H9 (cell line): ENCODE measurements around the gene CRY2. TPM values are rescaled to one million over a fixed set of nuclear protein-coding genes. Genes with fewer than 3 reads are reported as not detected.

ENCODE experiments used
- DNase-seq: peaks from one replicate; pipeline ENCODE4 v3.0.0-alpha.2; 2017
- H2AFZ ChIP-seq: one replicate; pipeline ENCODE4 v1.6.1; 2013; ENCODE audit warnings: mild to moderate bottlenecking, low read length, control low read depth, moderate library complexity
- H2AK5ac ChIP-seq: 2 replicates; pipeline ENCODE4 v1.6.1; 2013; ENCODE audit warnings: low read length, control low read depth, mixed read lengths; ENCODE audit not compliant: insufficient read length
- H2BK120ac ChIP-seq: one replicate; pipeline ENCODE4 v1.6.1; 2013; ENCODE audit warnings: low read depth, mild to moderate bottlenecking, low read length, control low read depth, inconsistent platforms; ENCODE audit not compliant: poor library complexity, severe bottlenecking
- H2BK12ac ChIP-seq: 2 replicates; pipeline ENCODE4 v1.6.1; 2013; ENCODE audit warnings: low read length, control low read depth, mixed read lengths, low read depth; ENCODE audit not compliant: insufficient read length
- H2BK15ac ChIP-seq: 2 replicates; pipeline ENCODE4 v1.6.1; 2013; ENCODE audit warnings: low read depth, low read length, control low read depth
- H2BK20ac ChIP-seq: one replicate; pipeline ENCODE4 v1.6.1; 2013; ENCODE audit warnings: low read depth, mild to moderate bottlenecking, low read length, control low read depth, inconsistent platforms; ENCODE audit not compliant: poor library complexity, severe bottlenecking
- H2BK5ac ChIP-seq: 2 replicates; pipeline ENCODE4 v1.6.1; 2013; ENCODE audit warnings: low read length, control low read depth, mixed read lengths; ENCODE audit not compliant: insufficient read length
- H3K14ac ChIP-seq: 2 replicates; pipeline ENCODE4 v1.6.1; 2013; ENCODE audit warnings: low read length, control low read depth; ENCODE audit not compliant: insufficient read depth
- H3K18ac ChIP-seq: 2 replicates; pipeline ENCODE4 v1.6.1; 2013; ENCODE audit warnings: low read depth, mild to moderate bottlenecking, mixed read lengths, low read length, control low read depth; ENCODE audit not compliant: insufficient read length
- H3K23ac ChIP-seq: 2 replicates; pipeline ENCODE4 v1.6.1; 2013; ENCODE audit warnings: low read length, control low read depth, mixed read lengths, low read depth; ENCODE audit not compliant: insufficient read length
- H3K23me2 ChIP-seq: 2 replicates; pipeline ENCODE4 v1.6.1; 2013; ENCODE audit warnings: low read depth, mild to moderate bottlenecking, mixed read lengths, low read length, control low read depth; ENCODE audit not compliant: insufficient read length, poor library complexity, severe bottlenecking
- H3K27ac ChIP-seq: 2 replicates; pipeline ENCODE4 v1.5.1; 2013; ENCODE audit warnings: low read length, control low read depth, mixed read lengths, low read depth; ENCODE audit not compliant: insufficient read length
- H3K27me3 ChIP-seq: 2 replicates; pipeline ENCODE4 v1.6.1; 2013; ENCODE audit warnings: low read length, control low read depth, inconsistent platforms; ENCODE audit not compliant: insufficient read depth
- H3K4ac ChIP-seq: 2 replicates; pipeline ENCODE4 v1.6.1; 2013; ENCODE audit warnings: low read depth, mild to moderate bottlenecking, control low read depth, inconsistent platforms, low read length, moderate library complexity
- H3K4me1 ChIP-seq: 2 replicates; pipeline ENCODE4 v1.6.1; 2013; ENCODE audit warnings: low read length, control low read depth, inconsistent platforms; ENCODE audit not compliant: insufficient read depth
- H3K4me2 ChIP-seq: 2 replicates; pipeline ENCODE4 v1.6.1; 2013; ENCODE audit warnings: low read length, control low read depth, mixed read lengths; ENCODE audit not compliant: insufficient read length, insufficient read depth
- H3K56ac ChIP-seq: 2 replicates; pipeline ENCODE4 v1.6.1; 2013; ENCODE audit warnings: low read depth, mild to moderate bottlenecking, mixed read lengths, low read length, control low read depth; ENCODE audit not compliant: insufficient read length
- H3K79me1 ChIP-seq: 2 replicates; pipeline ENCODE4 v1.6.1; 2013; ENCODE audit warnings: low read depth, mild to moderate bottlenecking, moderate library complexity, low read length, control low read depth, inconsistent platforms; ENCODE audit not compliant: insufficient read depth, poor library complexity, severe bottlenecking
- H3K79me2 ChIP-seq: 2 replicates; pipeline ENCODE4 v1.6.1; 2013; ENCODE audit warnings: low read length, control low read depth, inconsistent platforms; ENCODE audit not compliant: insufficient read depth
- H3K9ac ChIP-seq: 2 replicates; pipeline ENCODE4 v1.6.1; 2013; ENCODE audit warnings: low read length, control low read depth, mixed read lengths; ENCODE audit not compliant: insufficient read length; ENCODE audit errors: extremely low read depth
- H3K9me3 ChIP-seq: one replicate; pipeline ENCODE4 v1.6.1; 2013; ENCODE audit warnings: low read depth, low read length, inconsistent platforms; ENCODE audit not compliant: control insufficient read depth
- H3T11ph ChIP-seq: one replicate; pipeline ENCODE4 v1.6.1; 2013; ENCODE audit warnings: mild to moderate bottlenecking, low read length, control low read depth, inconsistent platforms
- H4K20me1 ChIP-seq: one replicate; pipeline ENCODE4 v1.6.1; 2013; ENCODE audit not compliant: control insufficient read depth, insufficient read length, insufficient read depth
- H4K5ac ChIP-seq: 2 replicates; pipeline ENCODE4 v1.6.1; 2013; ENCODE audit warnings: low read depth, mild to moderate bottlenecking, mixed read lengths, low read length, control low read depth; ENCODE audit not compliant: insufficient read length
- H4K8ac ChIP-seq: replicated peaks from 2 replicates; pipeline ENCODE4 v1.6.1; 2013; ENCODE audit warnings: low read length, control low read depth, mixed read lengths, low read depth; ENCODE audit not compliant: insufficient read length
- H4K91ac ChIP-seq: 2 replicates; pipeline ENCODE4 v1.6.1; 2013; ENCODE audit warnings: low read depth, mild to moderate bottlenecking, moderate library complexity, mixed read lengths, low read length, control low read depth; ENCODE audit not compliant: insufficient read length
- H3K27ac Mint-ChIP-seq, 3 experiments: 2 replicates in 2 of 3; 3 replicates in 1 of 3; pipeline ENCODE4 v1.8.0; 2020 to 2021; ENCODE audit warnings: mixed read lengths in 3 of 3, mild to moderate bottlenecking in 1 of 3, moderate library complexity in 1 of 3
- H3K27me3 Mint-ChIP-seq: 2 replicates; pipeline ENCODE4 v1.8.0; 2021; ENCODE audit warnings: low read depth, mild to moderate bottlenecking, moderate library complexity, mixed read lengths
- H3K36me3 Mint-ChIP-seq, 3 experiments: 2 replicates in 2 of 3; 3 replicates in 1 of 3; pipeline ENCODE4 v1.8.0; 2020 to 2021; ENCODE audit warnings: low read depth in 3 of 3, mixed read lengths in 3 of 3; ENCODE audit not compliant: insufficient read depth in 1 of 3
- H3K4me1 Mint-ChIP-seq, 2 experiments: 2 replicates each; pipeline ENCODE4 v1.8.0; 2020; ENCODE audit warnings: mixed read lengths in 2 of 2
- H3K4me3 Mint-ChIP-seq, 2 experiments: 2 replicates in 1 of 2; 3 replicates in 1 of 2; pipeline ENCODE4 v1.8.0; 2020 to 2021; ENCODE audit warnings: mild to moderate bottlenecking in 2 of 2, mixed read lengths in 2 of 2, moderate library complexity in 1 of 2
- H3K9me3 Mint-ChIP-seq, 2 experiments: 2 replicates in 1 of 2; 3 replicates in 1 of 2; pipeline ENCODE4 v1.8.0; 2020; ENCODE audit warnings: mild to moderate bottlenecking in 2 of 2, mixed read lengths in 2 of 2, moderate library complexity in 1 of 2
- CTCF ChIP-seq: fragments of 200-600 bp; sonication (generic); conservative IDR thresholded peaks from 3 replicates; pipeline ENCODE4 v1.8.0; 2021; ENCODE audit warnings: antibody characterized with exemption, mild to moderate bottlenecking
- WGBS: extraction: QIAGEN DNeasy Blood & Tissue Kit; methylation state at CpG from one replicate; pipeline ENCODE4 v1.1.7; 2013; ENCODE audit warnings: missing lambda C conversion rate, low lambda C conversion rate, mixed read lengths; ENCODE audit not compliant: insufficient read length; ENCODE audit errors: extremely low coverage; 5-methylcytosine and 5-hydroxymethylcytosine counted together
- total RNA-seq: library from RNA; stranded (reverse); gene quantifications from 2 replicates; pipeline ENCODE4 v1.2.1, GENCODE V29; 2021

CRY2 gene
- total RNA-seq, 1 experiment from 2014 or later: 14.4 TPM

- Histone ChIP-seq H3K9ac (no peak overlapping the region), H3K27ac (no peak overlapping the region), H3K18ac (no peak overlapping the region), H4K91ac (no peak overlapping the region), H3K14ac (no peak overlapping the region), H3K23me2 (peaks cover 5% of the 10 kb centered on the region), H3K4me2 (no peak overlapping the region), H3K56ac (no peak overlapping the region), H4K5ac (no peak overlapping the region), H3K23ac (no peak overlapping the region), H3K4ac (no peak overlapping the region), H2AFZ (no peak overlapping the region), H2BK120ac (no peak overlapping the region), H2BK15ac (no peak overlapping the region), H2BK5ac (no peak overlapping the region), H3K4me1 (no peaks in the 10 kb centered on the region), H4K8ac (no peak overlapping the region), H3K9me3 (no peaks in the 10 kb centered on the region), H4K20me1 (no peaks in the 10 kb centered on the region), H3K79me2 (no peaks in the 10 kb centered on the region; the same call in 1 of the 2 replicates), H2AK5ac (no peak overlapping the region), H2BK20ac (no peak overlapping the region), H3T11ph (no peak overlapping the region), H2BK12ac (no peak overlapping the region), H3K79me1 (no peaks in the 10 kb centered on the region), H3K27me3 (no peaks in the 10 kb centered on the region)
- no peak for TF ChIP-seq CTCF
- peaks cover 11 to 17% of the 10 kb centered on the region in 2 experiments for H3K4me1 Mint-ChIP-seq
- peaks cover 22 to 65% (median 63%) of the 10 kb centered on the region in 3 experiments for H3K36me3 Mint-ChIP-seq
- H3K9me3 Mint-ChIP-seq: no peaks in the 10 kb centered on the region
- H3K27ac Mint-ChIP-seq: peak overlapping the region in 1 of 3 experiments; percentile 30; a peak in 1 of 7 replicates
- H3K4me3 Mint-ChIP-seq: no peak overlapping the region
- peak; percentile 24 for DNase-seq
- no CpG with 5 or more reads among the region's 27 CpGs for WGBS
- peaks cover 2% of the 10 kb centered on the region; the same call in 1 of the 2 replicates for H3K27me3 Mint-ChIP-seq
Observed at GRCh38 chr11:45927684-45928413, 80.6 kb downstream of the CRY2 start.
